Activated T-helper 1 cell treated with Interleukin-2 at 50 U/mL for 16 hours (primary cell): ENCODE results near the gene GPM6B.

ENCODE experiments used
- DNase-seq: peaks from one replicate; pipeline ENCODE4 v3.0.0-alpha.2; 2020; ENCODE audit warnings: low read depth

GPM6B gene

DNA sequence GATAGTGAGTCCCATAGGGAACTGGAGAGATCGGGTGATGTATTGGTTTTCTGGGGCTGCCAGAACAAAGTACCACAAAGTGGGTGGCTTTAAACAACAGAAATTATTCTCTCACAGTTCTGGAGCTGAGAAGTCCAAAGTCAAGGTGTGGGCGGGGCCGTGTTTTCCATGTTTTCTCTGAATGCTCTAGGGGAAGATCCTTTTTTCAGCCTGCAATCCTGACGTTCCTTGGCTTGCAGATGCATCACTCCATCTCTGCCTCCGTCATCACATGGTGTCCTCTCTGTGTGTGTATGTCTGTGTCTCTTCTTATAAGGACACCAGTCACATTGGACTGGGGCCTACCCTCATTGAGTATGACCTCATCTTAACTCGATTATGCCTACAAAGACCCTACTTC, 7.9 kb upstream of the GPM6B start:
- no peak for DNase-seq

DNA sequence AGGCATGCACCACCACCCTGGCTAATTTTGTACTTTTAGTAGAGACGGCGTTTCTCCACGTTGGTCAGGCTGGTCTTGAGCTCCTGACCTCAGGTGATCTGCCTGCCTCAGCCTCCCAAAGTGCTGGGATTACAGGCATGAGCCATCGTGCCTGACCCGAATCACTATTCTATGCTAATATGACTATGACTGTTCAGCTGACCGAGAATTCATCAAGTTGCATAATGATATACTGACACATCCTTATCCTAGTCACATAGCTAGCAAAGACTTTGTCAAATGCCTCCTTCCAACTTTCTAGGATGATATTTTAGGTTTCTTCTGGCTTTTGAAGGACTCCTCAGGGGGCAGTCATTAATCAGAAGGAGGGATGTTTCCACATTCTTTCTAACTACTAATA, 4.8 kb upstream of the GPM6B start:
- DNase-seq: no peak

DNA sequence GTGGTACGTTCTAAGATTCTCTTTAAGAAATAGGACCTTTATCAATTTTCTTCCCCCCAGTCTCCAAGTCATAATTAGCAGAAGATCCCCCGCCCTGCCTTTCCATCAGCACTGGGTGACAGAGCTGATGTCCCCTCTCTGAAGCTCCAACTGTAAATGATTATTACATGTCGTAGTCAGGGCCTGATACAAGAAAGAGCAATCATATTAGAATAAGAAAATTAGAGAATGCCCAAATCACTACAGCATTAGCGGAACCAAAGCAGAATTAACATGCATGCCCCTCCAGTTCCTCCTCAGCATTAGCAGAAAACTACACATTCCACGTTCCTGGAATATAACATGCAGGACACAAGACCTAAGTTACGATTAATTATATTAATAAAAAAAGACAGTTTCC, 717 bp downstream of the GPM6B start:
- DNase-seq: no peak

DNA sequence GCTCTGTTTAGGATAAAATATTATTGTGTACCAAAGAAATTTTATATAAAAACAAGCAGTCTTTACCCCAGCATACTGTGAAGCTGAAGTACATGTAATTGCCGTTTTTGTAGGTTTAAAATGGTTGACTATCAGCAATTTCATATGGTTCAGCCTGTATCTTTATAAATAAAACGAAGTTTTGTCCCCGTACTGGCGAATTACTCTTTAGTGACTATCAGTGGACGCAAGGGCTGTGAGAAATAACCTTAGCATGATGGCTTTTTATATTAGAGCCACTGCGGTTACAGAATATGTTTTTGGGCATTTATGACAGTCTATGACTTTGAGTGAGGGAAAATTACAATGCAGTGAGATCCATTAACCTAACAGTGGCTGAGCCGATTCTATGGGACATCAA, 1.2 kb downstream of the GPM6B start:
- DNase-seq: no peak

DNA sequence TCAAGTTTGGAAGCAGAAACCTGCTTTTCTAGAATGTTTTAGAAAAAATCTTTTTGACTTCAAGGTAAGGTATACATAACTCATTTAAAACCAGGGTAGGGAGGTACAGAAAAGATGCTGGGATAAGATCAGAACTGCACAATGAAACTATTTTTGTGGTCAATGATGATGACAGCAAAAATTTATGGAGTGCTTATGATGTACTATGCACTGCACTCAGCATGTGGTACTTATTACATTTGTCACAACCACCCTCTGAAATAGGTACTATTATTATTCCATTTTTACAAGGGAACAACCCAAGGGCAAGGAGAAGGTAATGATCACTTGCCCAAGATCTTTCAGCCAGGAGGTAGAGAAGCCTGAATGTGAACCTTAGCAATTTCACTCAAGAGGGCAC, 8.0 kb downstream of the GPM6B start:
- DNase-seq: no peak

DNA sequence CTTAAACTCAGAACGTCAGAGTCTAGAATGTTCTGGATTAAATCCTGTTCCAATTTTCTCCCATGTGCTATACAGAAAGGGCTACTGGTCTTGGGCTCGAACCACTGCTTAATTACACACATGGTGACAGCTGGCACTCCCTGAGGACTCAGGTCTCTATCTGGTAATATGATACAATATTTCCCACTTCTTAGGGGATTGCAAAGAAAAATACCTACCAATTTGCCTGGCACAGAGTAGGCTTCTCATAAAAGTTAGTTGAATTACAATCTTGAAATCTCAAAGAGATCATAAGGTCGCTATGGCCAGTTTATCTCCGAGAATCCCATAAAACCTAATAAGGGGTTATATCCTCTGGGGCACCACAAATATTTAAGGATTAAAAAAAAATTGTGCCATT, 8.6 kb downstream of the GPM6B start:
- no peak for DNase-seq

DNA sequence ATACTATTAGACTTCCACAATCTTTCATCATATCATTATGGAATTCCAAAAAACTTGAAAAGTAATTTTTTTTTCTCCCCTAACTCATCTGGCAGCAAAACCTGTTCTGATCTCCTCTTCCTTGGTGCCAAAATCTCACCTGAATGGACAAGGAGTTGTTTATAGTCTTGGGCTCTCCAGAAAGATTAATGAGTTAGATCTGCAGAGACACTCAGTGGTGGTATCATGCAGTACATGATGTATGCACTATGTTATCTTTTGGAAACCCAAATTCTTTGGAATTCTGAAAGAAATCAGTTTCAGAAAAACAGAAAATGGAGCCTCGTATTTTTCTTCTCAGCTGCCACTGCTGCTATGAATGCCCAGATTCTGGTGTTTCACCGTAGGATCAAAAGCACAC, 11.7 kb downstream of the GPM6B start:
- no peak for DNase-seq

DNA sequence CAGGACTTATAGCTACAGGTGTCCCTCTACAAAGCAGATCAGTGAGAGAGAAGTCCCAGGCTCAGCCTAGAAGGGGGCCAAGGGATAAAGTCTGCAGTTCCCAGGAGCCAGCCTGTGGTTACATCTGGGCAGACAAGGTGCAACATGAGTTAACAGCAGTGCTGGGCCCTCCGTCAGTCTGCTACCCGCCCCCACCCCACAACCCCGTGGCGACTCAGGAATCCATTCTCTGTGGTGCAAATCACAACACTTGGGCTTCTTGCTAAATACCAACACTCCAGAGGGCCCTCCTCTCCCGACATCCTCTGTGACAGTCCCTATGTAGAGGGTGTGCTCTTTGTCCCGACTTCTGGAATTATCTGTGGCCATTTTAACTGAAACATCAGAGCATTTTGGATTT, 13.8 kb downstream of the GPM6B start:
- DNase-seq: no peak

DNA sequence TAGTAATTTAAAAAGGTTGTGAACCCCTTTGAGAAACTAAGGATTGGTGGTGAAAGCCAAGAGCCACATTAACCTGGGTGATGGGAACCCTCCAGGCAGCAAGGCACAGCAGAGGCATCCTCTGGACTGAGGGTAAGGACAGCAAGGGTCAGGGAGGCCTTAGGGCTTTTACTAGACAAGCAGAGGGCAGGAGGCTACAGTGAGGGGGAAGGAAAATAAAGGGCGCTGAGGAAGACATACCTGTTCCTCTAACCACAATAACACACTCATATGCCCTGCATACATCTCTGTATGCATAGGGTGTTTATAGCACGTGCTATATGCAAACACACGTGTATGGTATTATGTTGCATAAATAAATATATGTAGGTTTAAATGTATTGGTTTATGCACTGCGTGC, 18.7 kb downstream of the GPM6B start:
- no peak for DNase-seq

DNA sequence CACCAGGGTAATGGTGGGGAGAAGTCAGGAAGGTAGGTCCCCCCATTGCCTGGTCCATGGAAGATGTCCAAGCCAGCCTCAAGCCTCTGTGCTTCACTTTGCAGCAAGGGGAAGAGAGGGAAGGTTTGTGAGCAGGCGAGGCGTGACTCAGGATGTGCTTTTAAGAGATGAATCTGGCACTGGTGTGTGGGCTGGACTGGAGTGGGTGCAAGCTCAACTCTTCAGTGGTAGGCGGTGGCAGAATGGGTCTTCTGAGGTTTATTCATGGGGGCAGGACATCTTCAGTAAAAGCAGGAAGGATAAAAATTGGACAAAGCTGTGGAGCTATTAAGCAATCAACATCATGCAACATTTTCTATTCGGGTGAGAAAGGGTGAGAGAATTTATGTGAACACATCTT, 19.4 kb downstream of the GPM6B start:
- DNase-seq: no peak

DNA sequence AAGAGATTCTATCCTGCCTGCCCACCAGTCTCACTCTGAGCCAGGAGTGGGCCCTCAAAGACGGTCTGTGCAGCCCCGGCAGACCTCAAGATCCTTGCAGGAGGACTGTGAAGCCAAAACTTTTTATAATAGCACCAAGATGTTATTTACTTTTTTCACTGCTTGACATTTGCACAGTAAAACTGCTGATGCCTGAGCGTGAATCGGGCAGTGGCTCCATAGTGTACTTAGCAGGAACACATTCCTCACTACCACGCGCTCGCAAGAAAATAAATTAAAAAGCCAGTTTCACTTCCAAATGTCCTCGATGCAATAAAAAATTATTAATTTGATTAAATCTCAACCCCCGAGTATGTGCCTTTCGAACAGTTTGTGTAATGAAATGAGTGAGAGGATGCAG, 22.5 kb downstream of the GPM6B start:
- DNase-seq: no peak

DNA sequence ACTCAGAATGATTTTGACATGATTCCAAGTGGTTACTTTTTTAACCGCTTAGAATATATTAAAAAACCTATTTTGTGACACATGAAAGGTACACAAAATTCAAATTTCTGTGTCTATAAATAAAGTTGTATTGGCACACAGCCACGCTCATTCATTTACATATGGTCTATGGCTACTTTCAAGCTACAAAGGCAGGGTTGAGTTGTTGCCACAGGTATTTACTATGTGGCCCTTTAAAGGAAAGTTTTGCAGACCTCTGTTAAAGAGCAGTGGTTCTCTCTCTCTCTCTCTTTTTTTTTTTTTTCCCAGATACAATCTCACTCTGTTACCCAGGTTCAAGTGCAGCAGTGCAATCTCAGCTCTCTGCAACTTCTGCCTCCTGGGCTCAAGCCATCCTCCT, 23.0 kb downstream of the GPM6B start:
- DNase-seq: no peak

DNA sequence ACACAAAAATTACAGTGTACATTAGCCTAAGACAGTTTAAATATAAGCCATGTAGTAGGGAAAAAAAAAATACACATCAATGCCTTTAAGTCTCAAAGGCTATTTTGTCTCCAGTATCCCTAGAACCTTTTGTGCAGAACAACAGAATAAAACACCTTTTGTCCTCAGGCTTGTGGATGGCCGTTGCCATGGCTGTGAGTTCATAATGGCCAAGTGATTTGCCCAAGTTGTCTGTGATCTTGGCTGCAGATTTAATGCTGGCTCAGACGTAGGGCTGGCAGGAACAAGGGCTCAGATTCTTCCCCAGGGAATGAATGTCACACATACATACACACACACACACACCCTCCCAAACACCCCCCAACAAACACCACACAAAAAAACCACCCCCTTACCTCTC, 25.3 kb downstream of the GPM6B start:
- no peak for DNase-seq

DNA sequence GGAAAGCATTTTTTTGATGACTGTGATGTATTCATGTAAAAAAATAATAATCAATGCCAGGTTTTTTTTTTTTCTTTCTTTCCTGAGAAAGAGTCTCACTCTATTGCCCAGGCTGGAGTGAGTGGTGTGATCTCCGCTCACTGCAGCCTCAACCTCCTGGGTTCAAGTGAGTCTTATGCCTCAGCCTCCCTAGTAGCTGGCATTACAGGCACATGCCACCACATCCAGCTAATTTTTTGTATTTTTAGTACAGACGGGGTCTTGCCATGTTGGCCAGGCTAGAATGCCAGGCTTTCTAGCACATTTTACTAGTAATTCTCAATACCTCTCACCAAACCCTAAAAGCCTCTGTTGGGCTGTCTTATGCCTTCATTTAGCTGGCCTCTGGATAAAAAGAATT, 25.7 kb downstream of the GPM6B start:
- DNase-seq: no peak

DNA sequence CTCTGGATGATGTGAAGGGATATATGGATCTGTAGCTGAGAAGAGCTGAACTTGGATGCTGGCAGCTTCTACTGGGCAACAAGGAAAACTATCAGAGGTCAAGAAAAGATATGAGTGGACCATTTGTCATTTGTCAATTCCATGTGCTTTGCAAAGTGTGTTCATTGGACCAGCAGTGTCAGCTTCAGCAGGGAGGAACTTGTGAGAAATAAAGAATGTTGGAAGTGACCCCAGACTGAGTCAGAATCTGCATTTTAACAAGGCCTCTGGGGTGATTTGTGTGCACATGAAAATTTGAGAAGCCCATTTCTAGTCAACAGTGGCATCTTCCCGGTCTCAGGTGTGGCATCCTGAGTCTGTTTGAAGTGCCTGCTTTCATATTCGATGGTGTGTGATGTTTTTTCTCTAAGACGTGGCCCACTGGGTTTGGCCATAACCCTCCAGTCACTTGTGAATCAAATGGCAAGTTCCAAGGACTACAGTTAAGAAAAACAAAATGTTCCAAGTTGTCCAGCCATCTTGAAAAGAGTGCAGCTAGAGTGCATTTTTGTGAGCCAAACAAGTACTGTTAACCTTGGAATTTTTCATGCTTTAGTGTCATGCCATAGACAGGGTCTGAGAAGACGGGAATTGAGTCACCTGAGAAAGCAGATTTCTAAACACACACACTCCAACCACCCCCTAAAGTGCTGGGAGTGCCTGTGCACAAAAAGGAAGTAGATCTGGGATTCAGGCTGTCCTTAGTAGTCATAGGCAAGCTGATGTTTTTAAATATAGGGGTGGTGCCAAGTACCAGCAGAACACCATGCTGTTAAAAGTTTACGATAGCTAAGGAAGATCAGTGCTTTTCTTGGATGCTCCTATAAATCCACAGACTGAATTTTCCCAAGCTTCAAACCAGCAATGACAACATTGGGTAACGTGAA, 26.4 kb downstream of the GPM6B start:
- no peak for DNase-seq

DNA sequence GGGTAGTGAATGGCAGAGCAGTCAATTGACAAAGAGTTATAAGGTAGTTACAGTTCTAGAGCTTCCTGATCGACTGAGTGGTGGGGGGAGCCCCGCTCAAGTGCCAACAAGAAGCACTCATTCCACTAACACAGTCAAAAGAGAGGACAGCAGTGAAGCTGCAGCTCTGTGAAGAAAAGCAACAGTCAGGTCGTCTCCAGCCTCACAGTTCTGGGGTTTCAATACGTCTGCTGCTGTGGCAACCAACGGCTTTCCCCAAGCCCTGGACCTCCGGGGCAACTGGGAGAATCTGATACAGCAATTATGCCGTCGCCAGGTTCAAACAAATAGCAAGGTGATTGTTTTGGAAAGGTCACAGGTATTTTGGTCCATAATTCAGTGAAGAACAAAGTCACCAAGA, 30.8 kb downstream of the GPM6B start:
- no peak for DNase-seq

DNA sequence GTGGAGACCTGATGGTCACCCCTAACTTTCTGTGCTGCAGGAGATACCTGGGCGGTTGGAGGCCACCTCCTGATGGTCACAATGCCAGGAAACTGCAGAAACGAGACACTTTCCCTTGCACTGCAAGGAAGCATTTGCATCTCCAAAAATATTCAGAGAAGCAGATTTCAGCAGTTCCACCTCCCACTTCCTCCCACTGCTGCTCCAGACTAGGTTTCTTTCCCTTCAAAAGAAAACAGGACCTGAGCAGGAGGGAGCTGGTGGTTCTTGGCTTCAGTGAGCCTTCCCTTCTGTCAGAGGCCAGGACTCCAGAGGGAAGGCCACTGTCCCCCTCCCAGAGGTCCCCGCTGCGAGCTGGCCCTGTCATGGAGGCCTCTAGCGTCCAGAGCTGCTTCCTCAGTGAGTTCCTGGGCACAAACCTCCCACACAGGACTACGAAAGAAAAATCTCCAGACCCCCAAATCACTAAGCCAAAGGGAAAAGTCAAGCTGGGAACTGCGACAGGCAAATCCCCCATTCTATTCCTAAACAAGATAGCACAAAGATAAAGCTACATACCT, 35.9 kb downstream of the GPM6B start:
- no peak for DNase-seq

DNA sequence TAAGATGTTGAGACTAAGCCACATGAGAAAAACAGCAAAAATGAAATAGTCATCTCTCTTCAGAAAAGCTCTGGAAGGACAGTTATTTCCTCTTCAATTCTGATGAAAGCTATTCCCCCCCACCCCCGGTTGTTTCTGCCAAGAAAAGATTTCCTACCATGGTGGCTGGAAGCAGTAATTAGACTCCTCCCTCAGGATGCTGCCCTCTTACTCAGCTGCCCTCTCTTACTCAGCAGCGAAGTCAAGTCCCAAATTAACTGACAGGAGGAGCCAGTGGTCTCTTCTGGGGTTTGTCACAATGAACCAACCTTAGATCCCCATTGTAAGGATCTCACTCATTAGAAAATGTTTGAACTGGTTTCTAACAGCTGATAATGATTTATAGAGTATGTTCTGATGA, 38.0 kb downstream of the GPM6B start:
- DNase-seq: no peak

DNA sequence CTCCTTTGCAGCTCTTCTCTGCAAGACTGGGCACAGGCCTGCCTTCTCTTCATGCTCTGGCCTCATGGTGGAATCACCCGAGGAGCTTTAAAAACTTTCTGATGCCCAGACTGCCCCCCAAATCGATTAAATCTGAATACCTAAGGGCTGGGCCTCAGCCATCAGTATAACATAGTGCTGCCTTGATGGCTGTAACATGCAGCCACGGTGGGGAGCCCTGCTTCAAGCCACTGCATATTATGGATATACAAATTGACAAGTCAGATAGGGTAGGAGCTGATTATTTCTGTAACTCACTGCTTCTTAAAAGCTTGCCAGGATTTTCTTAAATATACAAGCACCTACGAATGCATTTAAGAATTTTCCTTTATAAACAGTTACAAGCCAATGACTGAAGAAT, 40.5 kb downstream of the GPM6B start:
- no peak for DNase-seq

DNA sequence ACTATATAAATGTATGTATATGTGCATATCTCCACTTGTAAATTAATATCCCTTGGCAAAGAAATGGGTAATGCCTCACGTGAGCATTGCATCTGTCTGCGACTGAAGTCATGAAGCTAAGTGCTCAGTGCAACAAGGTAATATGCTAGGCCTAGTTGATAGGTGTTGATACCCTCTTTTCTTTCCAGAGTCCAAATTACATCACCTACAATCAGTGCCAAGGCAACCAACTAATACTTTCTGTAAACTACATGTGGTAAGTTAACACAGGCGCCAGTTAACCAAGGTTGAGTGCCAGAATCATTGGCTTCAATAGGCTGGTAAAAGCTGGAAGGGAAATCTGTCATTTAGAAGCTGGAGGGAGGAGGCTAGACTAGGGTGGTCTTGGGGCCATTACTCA, 41.1 kb downstream of the GPM6B start:
- DNase-seq: no peak

DNA sequence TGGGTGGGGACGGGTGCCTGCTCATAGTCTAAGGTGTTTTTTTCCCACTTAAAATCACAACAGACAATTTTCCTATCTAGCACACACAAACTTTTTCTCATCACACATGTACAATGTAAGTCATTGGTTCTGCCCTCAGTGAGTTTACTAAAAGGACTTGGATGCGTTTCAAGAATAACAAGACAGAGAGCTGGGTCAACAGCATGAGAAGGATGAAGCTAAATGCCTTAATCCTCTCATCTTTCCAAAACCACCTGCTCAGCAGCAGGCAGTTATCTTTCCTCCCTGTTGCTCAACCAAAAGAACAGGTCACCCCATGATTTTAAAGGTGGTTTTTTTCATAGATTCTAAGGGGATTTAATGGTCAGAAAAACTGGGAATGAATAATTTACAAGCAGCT, 42.2 kb downstream of the GPM6B start:
- no peak for DNase-seq

DNA sequence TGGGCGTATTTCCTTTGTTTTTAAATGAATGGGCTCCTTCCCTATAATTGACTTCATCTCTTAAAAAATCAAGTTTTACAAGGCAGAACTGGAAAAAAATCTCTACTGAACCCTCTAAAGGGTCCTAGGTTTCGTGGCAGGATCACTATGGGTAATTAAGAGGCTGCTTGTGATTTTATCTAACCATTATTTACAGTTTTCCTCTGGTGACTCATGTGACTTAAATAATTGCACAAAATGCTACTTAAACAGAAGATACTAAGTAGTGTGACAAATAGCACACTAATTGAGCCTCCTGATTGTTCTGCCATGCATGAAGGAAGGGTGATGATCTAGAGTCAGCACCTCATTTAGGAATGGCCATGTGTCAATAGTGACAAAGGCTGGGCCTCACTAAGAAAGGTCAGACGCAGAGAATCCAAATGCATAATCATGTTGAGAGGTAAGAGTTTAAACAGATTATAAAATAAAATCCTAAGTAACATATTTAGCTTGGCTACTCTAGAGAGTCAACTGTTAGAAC, 46.8 kb downstream of the GPM6B start:
- DNase-seq: no peak

DNA sequence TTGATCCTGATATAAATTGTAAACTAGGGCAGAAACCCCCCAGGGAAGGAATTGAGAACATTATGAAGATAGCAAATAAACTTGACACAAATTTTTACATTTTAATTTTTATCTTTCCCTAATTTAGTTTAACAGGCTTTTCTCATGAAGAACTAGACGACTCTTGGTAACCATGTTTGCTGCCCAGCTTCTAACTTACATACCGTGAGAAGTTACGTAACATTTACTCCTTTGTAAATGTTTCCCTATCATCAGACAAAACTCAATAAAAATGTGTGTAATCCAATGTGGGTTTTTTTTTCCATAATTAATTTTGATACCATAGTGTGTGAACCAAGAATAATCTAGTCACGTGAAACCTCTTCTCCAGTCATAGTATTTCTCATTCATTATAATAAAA, 48.0 kb downstream of the GPM6B start:
- DNase-seq: no peak

DNA sequence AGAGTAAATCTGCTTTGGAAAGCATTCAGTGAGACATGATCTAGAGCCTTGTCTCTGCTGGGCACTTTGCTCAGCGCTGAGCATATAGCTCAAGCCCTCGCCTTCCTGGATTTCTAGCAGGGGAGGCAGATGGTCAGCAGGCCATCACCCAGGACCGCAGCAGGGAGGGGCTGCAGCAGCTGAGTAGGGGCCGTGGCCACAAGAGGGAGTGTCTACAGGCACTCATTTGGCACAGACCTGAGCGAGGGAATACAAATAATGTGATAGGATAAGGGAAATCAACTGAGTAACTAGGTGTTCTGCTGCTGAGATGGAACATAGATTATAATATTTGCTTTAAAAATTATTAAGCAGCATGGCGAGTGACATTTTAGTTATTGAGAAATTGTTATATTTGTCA, 52.1 kb downstream of the GPM6B start:
- DNase-seq: no peak
